ENCODE measurements around the gene SLIT3.

Gene SLIT3

GRCh38 chr5:169157064-169157463 is 143.9 kb downstream of the SLIT3 start:
- H3K4me3 ChIP-seq (ENCODE audit: low read depth, low read length) = no peak overlapping the region
- TF ChIP-seq CTCF (IDR thresholded peaks at IDR 0.05; ENCODE audit: low read depth, low read length, missing control alignments) = no peak
- DNase-seq (ENCODE audit: low read depth) = no peak

GRCh38 chr5:169154679-169155078 is 146.3 kb downstream of the SLIT3 start:
- H3K4me3 ChIP-seq (ENCODE audit: low read depth, low read length) = no peak overlapping the region
- TF ChIP-seq CTCF (IDR thresholded peaks at IDR 0.05; ENCODE audit: low read depth, low read length, missing control alignments) = no peak

GRCh38 chr5:169153405-169153804 is 147.5 kb downstream of the SLIT3 start:
- H3K4me3 ChIP-seq (ENCODE audit: low read depth, low read length) = no peak overlapping the region
- TF ChIP-seq CTCF (IDR thresholded peaks at IDR 0.05; ENCODE audit: low read depth, low read length, missing control alignments) = no peak
- no peak for DNase-seq (ENCODE audit: low read depth)

More at GRCh38 chr5:169154679-169155078, 146.3 kb downstream of the SLIT3 start:
- no peak for DNase-seq (ENCODE audit: low read depth)

- DNase-seq (ENCODE audit: low read depth) = no peak
Observed at GRCh38 chr5:169152946-169153345, 148.0 kb downstream of the SLIT3 start.

GRCh38 chr5:169152453-169152852 is 148.5 kb downstream of the SLIT3 start:
- no peak for DNase-seq (ENCODE audit: low read depth)
- no peak for TF ChIP-seq CTCF (IDR thresholded peaks at IDR 0.05; ENCODE audit: low read depth, low read length, missing control alignments)
- H3K4me3 ChIP-seq (ENCODE audit: low read depth, low read length) = no peak overlapping the region

More at GRCh38 chr5:169152946-169153345, 148.0 kb downstream of the SLIT3 start:
- no peak overlapping the region for H3K4me3 ChIP-seq (ENCODE audit: low read depth, low read length)
- no peak for TF ChIP-seq CTCF (IDR thresholded peaks at IDR 0.05; ENCODE audit: low read depth, low read length, missing control alignments)

- no peak overlapping the region for H3K4me3 ChIP-seq (ENCODE audit: low read depth, low read length)
- TF ChIP-seq CTCF (IDR thresholded peaks at IDR 0.05; ENCODE audit: low read depth, low read length, missing control alignments) = no peak
- no peak for DNase-seq (ENCODE audit: low read depth)
Observed at GRCh38 chr5:169151051-169151805, 149.7 kb downstream of the SLIT3 start.

- DNase-seq (ENCODE audit: low read depth) = no peak
- H3K4me3 ChIP-seq (ENCODE audit: low read depth, low read length) = no peak overlapping the region
- no peak for TF ChIP-seq CTCF (IDR thresholded peaks at IDR 0.05; ENCODE audit: low read depth, low read length, missing control alignments)
Observed at GRCh38 chr5:169150108-169150507, 150.8 kb downstream of the SLIT3 start.
